ENCODE measurements around the gene U2SURP. TPM values are rescaled to one million over a fixed set of nuclear protein-coding genes. Genes with fewer than 3 reads are reported as not detected.

U2SURP gene
- total RNA-seq, 6 experiments from 2014 or later: 19.1 to 34.5 (median 26.9) TPM

- Histone ChIP-seq H3K4me1 (no peaks in the 10 kb centered on the region), H3K9me3 (no peaks in the 10 kb centered on the region), H3K27me3 (no peaks in the 10 kb centered on the region), H3K27ac (no peak overlapping the region), H3K36me3 (no peaks in the 10 kb centered on the region), H3K4me3 (no peak overlapping the region)
- ATAC-seq (no peak), DNase-seq (no peak)
- intact Hi-C loops (cut with DNase I): loop anchor here (5.0 to 10.0 kb wide), 3 partner anchors 160 to 398 kb away; partner anchors contain the start of gene PLS1 (in 1 of the 2)
- 88% methylated on average over 7 of the region's 7 CpGs for WGBS (ENCODE audit: insufficient coverage, low coverage, low lambda C conversion rate, missing lambda C conversion rate)
- TF ChIP-seq POLR2A (IDR thresholded peaks at IDR 0.05) (no peak), CTCF (IDR thresholded peaks at IDR 0.05) (no peak)
Measured at GRCh38 chr3:142992323-142992722, 9.0 kb upstream of the U2SURP start.

GRCh38 chr3:142993958-142994442 lies 7.4 kb upstream of the U2SURP start:
- intact Hi-C loops (cut with DNase I): loop anchor here (5.0 to 10.0 kb wide), 3 partner anchors 162 to 399 kb away; partner anchors contain the start of gene PLS1 (in 1 of the 2)
- Histone ChIP-seq H3K27me3 (no peaks in the 10 kb centered on the region), H3K27ac (no peak overlapping the region), H3K4me3 (no peak overlapping the region), H3K4me1 (no peaks in the 10 kb centered on the region), H3K36me3 (no peaks in the 10 kb centered on the region), H3K9me3 (no peaks in the 10 kb centered on the region)
- TF ChIP-seq CTCF (IDR thresholded peaks at IDR 0.05) (peak; percentile 53 to 77 (median 70)), POLR2A (IDR thresholded peaks at IDR 0.05) (no peak)
- ATAC-seq (peak; percentile 81 to 93 (median 90)), DNase-seq (peak in 2 of 3 donors; percentile 51 to 67)
- WGBS (ENCODE audit: insufficient coverage, low coverage, low lambda C conversion rate, missing lambda C conversion rate): 0% methylated on average over 3 of the region's 4 CpGs

GRCh38 chr3:142997330-142997729 lies 4.0 kb upstream of the U2SURP start:
- ATAC-seq (no peak), DNase-seq (no peak)
- WGBS (ENCODE audit: insufficient coverage, low coverage, low lambda C conversion rate, missing lambda C conversion rate): 45% methylated on average over 2 of the region's 2 CpGs
- Histone ChIP-seq H3K27ac (no peak overlapping the region), H3K4me1 (peaks cover 0 to 6% (median 0%) of the 10 kb centered on the region in 4 donors), H3K9me3 (no peaks in the 10 kb centered on the region), H3K4me3 (no peak overlapping the region), H3K27me3 (no peaks in the 10 kb centered on the region), H3K36me3 (no peaks in the 10 kb centered on the region)
- intact Hi-C loops (cut with DNase I): loop anchor here (10.0 kb wide), 2 partner anchors 173 to 403 kb away; partner anchors contain the start of gene PLS1 (in 1 of the 2)
- no peak for TF ChIP-seq CTCF (IDR thresholded peaks at IDR 0.05)
- no peak for TF ChIP-seq POLR2A (IDR thresholded peaks at IDR 0.05)

GRCh38 chr3:142998439-142998838 lies 2.9 kb upstream of the U2SURP start:
- Histone ChIP-seq H3K36me3 (no peaks in the 10 kb centered on the region), H3K4me1 (peaks cover 0 to 16% (median 0%) of the 10 kb centered on the region in 4 donors), H3K9me3 (no peaks in the 10 kb centered on the region), H3K27ac (no peak overlapping the region), H3K4me3 (no peak overlapping the region), H3K27me3 (no peaks in the 10 kb centered on the region)
- no peak for DNase-seq
- no peak for ATAC-seq
- WGBS (ENCODE audit: insufficient coverage, low coverage, low lambda C conversion rate, missing lambda C conversion rate): 71% methylated on average over 3 of the region's 3 CpGs
- intact Hi-C loops (cut with DNase I): loop anchor here (10.0 kb wide), 2 partner anchors 174 to 404 kb away; partner anchors contain the start of gene PLS1 (in 1 of the 2)
- no peak for TF ChIP-seq CTCF (IDR thresholded peaks at IDR 0.05)
- TF ChIP-seq POLR2A (IDR thresholded peaks at IDR 0.05): no peak

Measured in right lobe of liver (tissue), 6 donors.